GM21447 (cell line): ENCODE results near the gene TRIM17.

Source experiments
- ATAC-seq: cut with Tn5 transposase; IDR thresholded peaks from one replicate; pipeline ENCODE4 v1.9.1; 2021; ENCODE audit not compliant: unreplicated experiment

Gene TRIM17

GRCh38 chr1:228416217-228416933 lies at the start of gene TRIM17:
TRIM17 (minus strand) TSS chr1:228416861; CDS start chr1:228415072, 1,789 bp downstream.
- ATAC-seq: no peak

GRCh38 chr1:228465571-228466146 lies 49.0 kb upstream of the TRIM17 start:
- no peak for ATAC-seq

- no peak for ATAC-seq
These were observed 48.5 kb upstream of the TRIM17 start for GRCh38 chr1:228465141-228465540.

- ATAC-seq: peak; percentile 76
These were observed 47.9 kb upstream of the TRIM17 start for GRCh38 chr1:228464487-228464983.

GRCh38 chr1:228463559-228464455 lies 47.1 kb upstream of the TRIM17 start:
- peak; percentile 59 for ATAC-seq

- no peak for ATAC-seq
These were observed 46.4 kb upstream of the TRIM17 start for GRCh38 chr1:228463009-228463558.

GRCh38 chr1:228462560-228462959 lies 45.9 kb upstream of the TRIM17 start:
- no peak for ATAC-seq

- ATAC-seq: no peak
These were observed 44.2 kb upstream of the TRIM17 start for GRCh38 chr1:228460821-228461220.

- peak; percentile 20 for ATAC-seq
These were observed 42.7 kb upstream of the TRIM17 start for GRCh38 chr1:228459091-228459993.

- peak; percentile 88 for ATAC-seq
These were observed 40.9 kb upstream of the TRIM17 start for GRCh38 chr1:228457396-228458176.

- peak; percentile 5 for ATAC-seq
These were observed 40.3 kb upstream of the TRIM17 start for GRCh38 chr1:228457017-228457395.

GRCh38 chr1:228456252-228457016 lies 39.8 kb upstream of the TRIM17 start:
- no peak for ATAC-seq

- no peak for ATAC-seq
These were observed 39.1 kb upstream of the TRIM17 start for GRCh38 chr1:228455715-228456114.

GRCh38 chr1:228454238-228454637 lies 37.6 kb upstream of the TRIM17 start:
- ATAC-seq: no peak

- ATAC-seq: no peak
These were observed 37.0 kb upstream of the TRIM17 start for GRCh38 chr1:228453614-228454013.

GRCh38 chr1:228453022-228453560 lies 36.4 kb upstream of the TRIM17 start:
- no peak for ATAC-seq

GRCh38 chr1:228452194-228453021 lies 35.7 kb upstream of the TRIM17 start:
- ATAC-seq: no peak

- ATAC-seq: no peak
These were observed 33.5 kb upstream of the TRIM17 start for GRCh38 chr1:228450200-228450599.
